ENCODE measurements around the gene CCHCR1.

CCHCR1 gene

DNA sequence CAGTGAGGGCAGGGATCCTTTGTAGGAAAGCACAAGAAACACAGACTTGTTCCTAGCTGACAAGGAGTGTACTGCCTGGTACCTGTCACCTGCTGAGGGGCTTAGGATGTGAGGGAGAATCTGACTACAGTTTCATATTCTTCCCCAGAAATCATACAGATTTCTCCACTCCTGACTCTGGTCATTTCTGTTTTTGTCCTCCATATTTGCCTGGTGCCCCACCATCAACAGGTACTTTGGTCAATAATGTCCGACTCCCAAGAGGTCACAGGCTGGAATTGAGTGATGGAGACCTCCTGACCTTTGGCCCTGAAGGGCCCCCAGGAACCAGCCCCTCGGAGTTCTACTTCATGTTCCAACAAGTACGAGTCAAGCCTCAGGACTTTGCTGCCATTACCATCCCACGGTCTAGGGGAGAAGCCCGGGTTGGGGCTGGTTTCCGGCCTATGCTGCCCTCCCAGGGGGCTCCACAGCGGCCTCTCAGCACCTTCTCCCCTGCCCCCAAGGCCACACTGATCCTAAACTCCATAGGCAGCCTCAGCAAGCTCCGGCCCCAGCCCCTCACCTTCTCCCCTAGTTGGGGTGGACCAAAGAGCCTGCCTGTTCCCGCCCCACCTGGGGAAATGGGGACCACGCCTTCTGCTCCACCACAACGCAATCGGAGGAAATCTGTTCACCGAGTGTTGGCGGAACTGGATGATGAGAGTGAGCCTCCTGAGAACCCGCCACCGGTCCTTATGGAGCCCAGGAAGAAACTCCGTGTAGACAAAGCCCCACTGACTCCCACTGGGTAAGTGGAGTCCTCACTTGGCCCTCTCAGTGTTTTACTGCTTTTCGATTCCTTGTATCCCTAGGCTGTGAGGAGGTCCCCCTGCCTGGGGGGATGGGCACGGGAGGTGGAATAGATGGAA is 3.9 kb upstream of the CCHCR1 start:
- no peak for DNase-seq (ENCODE audit: low read depth)

- DNase-seq (ENCODE audit: low read depth): no peak
Observed at GRCh38 chr6:31158863-31159855, 1.6 kb upstream of the CCHCR1 start.

DNA sequence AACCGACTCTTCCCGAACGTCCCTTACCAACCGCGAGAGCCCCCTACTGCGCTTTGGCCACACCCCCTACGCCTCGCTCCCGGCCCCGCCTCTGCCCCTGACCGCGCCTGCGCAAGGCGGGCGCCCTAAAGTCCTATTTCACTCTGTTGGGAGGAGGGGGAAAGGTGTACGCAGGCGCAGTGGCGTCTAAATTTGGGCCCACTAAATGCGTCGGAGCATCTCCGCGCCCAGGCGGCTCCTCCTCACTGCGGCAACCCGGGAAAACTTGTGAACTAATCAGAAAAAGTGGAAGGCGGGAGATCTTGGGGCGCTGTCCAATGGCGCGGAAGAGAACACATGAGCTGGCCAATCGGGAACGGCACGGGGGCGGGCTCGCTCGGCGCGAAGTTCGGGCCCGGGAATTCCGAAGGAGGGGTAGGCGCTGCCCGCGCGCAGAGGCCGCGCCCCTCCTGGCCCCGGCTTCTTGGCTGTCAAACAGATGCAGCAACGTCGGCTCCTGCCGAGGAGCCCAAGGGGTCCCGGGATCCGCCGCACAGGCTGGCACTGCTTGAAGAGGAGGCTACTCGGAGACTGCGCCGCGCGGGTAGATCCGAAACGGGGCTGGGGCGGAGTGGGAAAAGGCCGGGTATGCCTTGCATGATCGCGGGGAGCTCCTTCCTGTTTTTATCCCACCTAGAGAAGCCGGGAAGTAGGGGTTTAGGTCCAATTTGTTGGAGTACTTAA is 699 bp upstream of the CCHCR1 start, which contains the start of gene TCF19:
TSS of gene TCF19 (plus strand) at position 450 of the 723 bp plus-strand sequence. CDS start 881 bp downstream, outside the sequence.
- DNase-seq (ENCODE audit: low read depth): peak; percentile 98

- DNase-seq (ENCODE audit: low read depth): no peak
Observed at GRCh38 chr6:31156641-31157040, 961 bp downstream of the CCHCR1 start.

- DNase-seq (ENCODE audit: low read depth): no peak
Observed at GRCh38 chr6:31154436-31154835, 3.2 kb downstream of the CCHCR1 start.

GRCh38 chr6:31152781-31153180 is 4.8 kb downstream of the CCHCR1 start:
- no peak for DNase-seq (ENCODE audit: low read depth)

DNA sequence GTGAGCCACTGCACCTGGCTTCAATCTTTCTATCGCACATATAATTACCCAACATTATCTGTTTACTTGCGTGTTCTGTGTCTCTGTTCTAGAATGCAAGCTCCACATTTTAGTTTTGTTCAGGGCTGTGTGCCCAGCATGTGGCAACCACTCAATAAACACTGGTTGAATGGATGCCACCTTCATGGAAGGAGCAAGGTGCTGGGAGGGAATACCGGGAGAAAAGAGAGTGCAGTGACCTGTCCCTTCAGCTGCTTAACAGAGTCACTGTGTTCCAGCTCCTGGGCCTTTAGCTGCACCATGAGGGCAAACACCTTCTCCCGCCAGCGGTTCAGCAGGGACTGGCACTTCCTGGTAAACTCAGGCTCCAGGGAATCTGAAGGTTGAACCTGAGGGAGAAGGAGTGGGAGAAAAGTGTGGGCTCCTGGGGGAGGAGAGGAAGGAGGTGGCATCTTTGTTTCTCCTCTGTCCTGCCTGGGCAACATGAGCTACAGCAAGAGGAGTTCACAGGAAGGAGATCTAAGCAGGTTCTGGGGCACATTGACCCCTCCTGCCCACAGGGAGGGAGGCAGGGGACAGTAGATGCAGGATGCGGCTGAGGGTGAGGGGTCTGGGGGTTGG is 7.7 kb downstream of the CCHCR1 start:
- DNase-seq (ENCODE audit: low read depth): no peak

DNA sequence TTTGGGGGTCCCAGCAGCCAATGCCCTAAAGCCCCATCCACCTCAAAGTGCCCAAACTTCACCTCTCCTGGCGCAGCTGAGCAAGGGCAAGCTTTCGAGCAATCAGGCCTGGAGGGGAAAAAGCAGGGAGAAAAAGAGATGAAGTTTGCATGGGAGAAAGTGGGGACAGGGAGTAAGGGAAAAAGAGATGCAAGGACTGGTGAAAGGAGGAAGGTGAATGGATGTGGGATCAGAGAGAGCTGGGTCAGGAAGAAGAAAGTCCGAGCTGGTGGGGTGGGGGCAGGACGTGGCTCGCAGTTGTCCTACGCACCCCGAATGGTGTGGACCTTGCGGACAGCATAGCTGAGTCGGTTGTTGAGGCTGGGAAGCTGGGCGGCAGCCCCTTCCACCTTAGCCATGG is 12.2 kb downstream of the CCHCR1 start:
- DNase-seq (ENCODE audit: low read depth): no peak

DNA sequence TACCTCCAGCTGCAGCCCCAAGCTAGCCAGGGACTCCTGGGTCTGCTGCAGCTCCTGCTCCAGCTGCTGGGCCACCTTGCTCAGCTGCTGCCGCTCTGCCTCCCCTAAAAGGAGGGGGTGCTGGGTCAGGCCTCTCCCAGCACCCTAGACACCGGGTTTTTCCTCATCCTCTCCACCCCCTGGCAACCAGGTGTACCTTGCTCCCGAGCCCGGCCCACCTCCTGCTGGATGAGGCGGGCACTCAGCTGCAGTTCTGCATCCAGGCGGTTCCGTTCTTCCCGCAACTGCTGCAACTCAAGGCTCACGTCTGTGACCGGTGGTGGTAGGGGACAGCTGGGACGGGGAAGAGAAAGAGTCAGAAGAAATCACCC is 12.6 kb downstream of the CCHCR1 start:
- no peak for DNase-seq (ENCODE audit: low read depth)

- DNase-seq (ENCODE audit: low read depth): no peak
Observed at GRCh38 chr6:31144296-31144969, 13.2 kb downstream of the CCHCR1 start.

DNA sequence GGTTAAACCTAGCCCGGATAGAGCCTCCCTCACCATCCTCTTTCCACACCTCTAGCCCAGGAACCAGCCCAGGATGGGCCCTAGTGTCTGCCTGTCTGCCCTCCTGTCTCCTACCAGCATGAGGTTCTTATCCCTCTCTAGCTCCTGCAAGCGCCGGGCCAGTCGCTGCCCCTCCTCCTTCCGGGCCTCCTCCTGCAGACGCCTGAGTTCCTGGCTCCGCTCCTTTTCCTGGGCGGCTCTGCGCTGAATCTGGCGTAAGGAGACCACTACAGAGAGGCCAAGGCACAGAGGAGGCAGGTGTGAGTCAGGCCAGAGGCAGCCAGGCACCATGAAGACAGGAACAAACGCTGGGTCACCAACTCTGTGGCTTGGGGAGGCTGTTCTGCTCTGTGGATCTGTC is 14.5 kb downstream of the CCHCR1 start:
- DNase-seq (ENCODE audit: low read depth): no peak

DNA sequence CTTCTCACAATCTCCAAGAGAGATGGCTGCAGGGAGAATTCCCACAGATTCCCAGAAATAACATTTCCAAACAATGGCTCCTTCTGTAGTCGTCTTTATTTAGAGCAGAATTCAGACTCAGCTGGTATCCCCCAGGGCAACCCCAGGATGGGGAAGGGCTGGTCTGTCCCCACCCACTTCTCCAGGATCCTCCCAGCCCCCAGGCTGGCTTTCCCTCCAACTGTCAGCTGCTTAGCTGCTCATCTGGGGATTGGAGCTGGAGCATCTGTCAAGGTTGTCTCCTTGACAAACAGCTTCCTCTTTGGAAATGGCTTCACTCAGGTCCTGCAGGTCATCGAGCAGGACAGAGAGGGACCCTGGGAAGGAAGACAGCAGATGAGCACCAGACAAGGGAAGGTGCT is 15.2 kb downstream of the CCHCR1 start:
- no peak for DNase-seq (ENCODE audit: low read depth)

DNA sequence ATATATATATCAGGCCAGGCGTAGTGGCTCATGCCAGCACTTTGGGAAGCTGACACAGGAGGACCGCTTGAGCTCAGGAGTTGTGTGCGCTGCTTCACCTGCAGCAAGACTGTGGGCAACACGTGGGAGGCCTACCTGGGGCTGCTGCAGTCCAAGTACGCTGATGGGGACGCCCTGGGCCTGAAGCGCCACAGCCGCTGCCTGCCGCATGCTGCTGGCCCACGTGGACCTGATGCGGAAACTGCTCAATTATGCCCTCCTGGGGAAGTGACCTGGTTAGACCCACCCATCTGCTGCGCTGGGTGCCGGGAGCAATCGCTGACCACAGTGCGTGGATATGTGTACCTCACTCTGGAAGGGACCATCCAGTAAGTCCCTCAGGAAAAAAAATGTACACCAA is 17.0 kb downstream of the CCHCR1 start:
- DNase-seq (ENCODE audit: low read depth): no peak

DNA sequence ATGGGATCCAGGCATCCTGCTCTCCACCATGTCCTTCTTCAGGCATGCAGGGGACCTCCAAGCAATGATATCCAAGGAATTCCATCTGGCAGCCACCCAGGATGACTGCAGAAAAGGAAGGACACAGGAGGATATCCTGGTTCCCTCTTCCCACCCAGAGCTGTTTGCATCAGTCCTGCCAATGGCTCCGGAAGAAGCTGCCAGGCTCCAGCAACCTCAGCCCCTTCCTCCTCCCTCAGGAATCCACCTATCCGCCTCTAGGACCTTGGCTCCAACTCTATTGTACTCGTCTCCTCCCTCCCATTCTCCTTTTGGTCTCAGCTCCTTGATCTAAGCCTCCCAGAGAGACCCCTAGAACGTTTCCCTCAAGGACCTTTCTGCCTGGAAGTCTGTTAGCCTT is 18.0 kb downstream of the CCHCR1 start:
- no peak for DNase-seq (ENCODE audit: low read depth)

GRCh38 chr6:31138982-31139381 is 18.6 kb downstream of the CCHCR1 start, which contains the start of gene PSORS1C2:
Gene PSORS1C2, minus strand, starts transcription at chr6:31139066. Its CDS starts 40 bp downstream, at chr6:31139026.
- no peak for DNase-seq (ENCODE audit: low read depth)

DNA sequence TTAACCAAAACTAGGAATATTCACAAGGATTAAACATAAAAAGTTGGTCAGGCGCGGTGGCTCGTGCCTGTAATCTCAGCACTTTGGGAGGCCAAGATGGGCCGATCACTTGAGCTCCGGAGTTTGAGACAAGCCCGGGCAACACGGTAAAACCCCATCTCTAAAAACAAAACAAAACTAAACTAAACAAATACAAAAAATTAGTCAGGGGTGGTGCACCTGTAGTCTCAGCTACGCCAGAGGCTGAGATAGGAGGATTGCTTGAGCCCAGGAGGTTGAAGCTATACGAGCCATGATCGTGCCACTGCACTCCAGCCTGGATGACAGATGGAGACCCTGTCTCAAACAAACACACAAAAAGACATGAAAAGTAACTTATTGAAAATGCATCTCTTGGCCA is 21.9 kb downstream of the CCHCR1 start:
- DNase-seq (ENCODE audit: low read depth): no peak

GRCh38 chr6:31132806-31133205 is 24.8 kb downstream of the CCHCR1 start:
- DNase-seq (ENCODE audit: low read depth): no peak

DNA sequence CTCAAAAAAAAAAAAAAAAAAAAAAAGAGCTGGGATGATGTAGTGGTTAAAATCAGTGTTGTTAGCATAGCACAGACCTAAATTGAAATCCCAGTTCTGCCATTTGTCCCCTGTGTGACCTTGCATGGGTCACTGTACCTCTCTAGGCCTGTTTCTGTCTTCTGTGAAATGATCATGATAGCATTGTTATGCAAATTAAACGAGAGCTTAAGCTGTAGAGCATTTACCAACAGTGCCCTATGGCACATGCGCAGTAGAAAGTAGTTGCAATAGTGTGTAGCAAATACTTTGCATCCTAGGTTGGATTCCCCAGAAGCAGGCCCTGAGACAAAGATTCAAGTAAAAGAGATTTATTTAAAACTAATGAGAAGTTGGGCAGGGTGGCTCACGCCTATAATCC is 26.0 kb downstream of the CCHCR1 start:
- no peak for DNase-seq (ENCODE audit: low read depth)

DNA sequence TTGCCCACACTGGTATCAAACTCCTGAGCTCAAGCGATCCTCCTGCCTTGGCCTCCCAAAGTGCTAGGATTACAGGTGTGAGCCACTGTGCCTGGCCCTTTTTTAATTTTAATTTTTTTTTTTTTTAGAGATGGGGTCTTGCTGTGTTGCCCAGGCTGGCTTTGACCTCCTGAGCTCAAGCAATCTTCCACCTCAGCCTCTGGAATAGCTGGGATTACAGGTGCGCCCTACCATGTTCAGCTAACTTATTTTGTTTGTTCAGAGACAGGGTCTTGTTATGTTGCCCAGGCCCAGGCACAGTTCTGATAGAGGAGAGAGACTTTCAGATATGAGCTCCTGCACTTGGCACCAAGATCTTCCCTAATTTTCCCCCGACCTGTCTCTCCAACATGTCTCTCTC is 26.9 kb downstream of the CCHCR1 start:
- no peak for DNase-seq (ENCODE audit: low read depth)

DNA sequence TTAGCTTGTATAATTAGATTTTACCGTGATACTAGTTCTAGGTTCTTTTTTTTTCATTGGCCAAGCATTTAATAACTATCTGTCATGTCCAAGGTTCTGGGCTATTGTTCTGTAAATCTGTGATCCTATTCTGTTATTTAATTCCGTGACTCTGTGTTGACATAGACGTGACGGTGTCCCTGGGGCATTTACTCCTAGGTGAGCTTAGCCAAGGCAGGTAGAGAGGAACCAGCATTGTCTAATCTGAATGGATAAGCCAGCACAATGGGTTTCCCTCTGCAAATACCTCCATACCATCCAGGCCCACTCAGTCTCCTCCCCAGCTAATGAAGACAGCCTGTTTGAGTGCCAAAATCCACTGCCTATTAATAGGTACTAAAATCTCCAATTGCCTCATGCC is 28.5 kb downstream of the CCHCR1 start:
- no peak for DNase-seq (ENCODE audit: low read depth)

DNA sequence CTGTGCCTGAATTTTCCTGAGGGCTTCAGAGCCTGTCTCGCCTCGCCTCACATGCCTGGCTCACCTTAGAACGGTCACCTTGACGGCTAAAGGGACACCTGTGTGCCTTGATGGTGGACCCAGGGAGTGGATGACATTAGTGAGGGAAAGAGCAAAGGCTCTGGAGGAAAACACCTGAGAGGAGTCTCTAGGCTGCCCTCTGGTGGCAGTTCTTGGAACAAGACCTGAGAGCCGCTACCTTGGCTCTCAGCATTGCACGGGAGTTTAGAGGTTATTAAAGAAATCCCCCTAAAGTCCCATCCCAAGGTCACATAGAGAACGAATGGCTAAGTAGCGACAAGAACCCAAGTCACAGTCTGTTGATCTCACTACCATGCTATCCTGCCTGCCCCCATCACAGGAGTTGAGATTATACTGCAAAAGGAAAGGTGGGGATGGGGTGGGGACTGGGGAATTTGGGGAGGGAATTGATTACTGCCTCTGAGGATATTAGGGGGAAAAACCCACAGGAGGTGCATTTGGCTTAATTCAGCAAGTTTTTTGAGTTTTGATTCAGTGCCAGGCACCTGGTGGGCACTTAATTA is 29.4 kb downstream of the CCHCR1 start:
- peak; percentile 44 for DNase-seq (ENCODE audit: low read depth)
